HepG2 (cell line): ENCODE measurements around the gene ZNF316. TPM values are rescaled to one million over a fixed set of nuclear protein-coding genes. Genes with fewer than 3 reads are reported as not detected.

Experiments
- FOXM1 ChIP-seq: sonication (generic); formaldehyde crosslinking; IDR thresholded peaks from 2 replicates; pipeline ENCODE4 v1.5.0; 2020; ENCODE audit warnings: missing genetic modification reagents
- FOXP4 ChIP-seq: sonication (generic); formaldehyde crosslinking; IDR thresholded peaks from 2 replicates; pipeline ENCODE4 v1.4.0; 2020; ENCODE audit warnings: missing genetic modification reagents
- HNRNPLL ChIP-seq: fragments of 200-400 bp; formaldehyde crosslinking; IDR thresholded peaks from 2 replicates; pipeline ENCODE4 v1.6.1; 2017; ENCODE audit warnings: mild to moderate bottlenecking, low read depth, low read length; ENCODE audit not compliant: poor library complexity, severe bottlenecking
- IRF9 ChIP-seq: sonication (generic); formaldehyde crosslinking; IDR thresholded peaks from 2 replicates; pipeline ENCODE4 v1.8.0; 2022; ENCODE audit warnings: missing genetic modification reagents, mild to moderate bottlenecking, borderline replicate concordance
- PTBP1 ChIP-seq: fragments of 200-400 bp; formaldehyde crosslinking; IDR thresholded peaks from 2 replicates; pipeline ENCODE4 v1.6.1; 2018; ENCODE audit warnings: low read length, low read depth; ENCODE audit not compliant: poor library complexity, severe bottlenecking
- SRY ChIP-seq: sonication (generic); formaldehyde crosslinking; IDR thresholded peaks from 2 replicates; pipeline ENCODE4 v1.8.0; 2022; ENCODE audit warnings: mild to moderate bottlenecking, missing genetic modification reagents
- THAP11 ChIP-seq: IDR thresholded peaks from 2 replicates; pipeline ENCODE4 v1.6.1; 2016; ENCODE audit warnings: missing biosample characterization, missing genetic modification reagents
- ZBTB38 ChIP-seq: sonication (generic); formaldehyde crosslinking; IDR thresholded peaks from 2 replicates; pipeline ENCODE4 v1.5.1; 2020; ENCODE audit warnings: mild to moderate bottlenecking, missing genetic modification reagents
- ZBTB39 ChIP-seq: sonication (generic); formaldehyde crosslinking; IDR thresholded peaks from 2 replicates; pipeline ENCODE4 v1.5.0; 2020; ENCODE audit warnings: missing genetic modification reagents
- ZFP37 ChIP-seq: sonication (generic); formaldehyde crosslinking; IDR thresholded peaks from 2 replicates; pipeline ENCODE4 v1.4.0; 2020; ENCODE audit warnings: missing genetic modification reagents, borderline replicate concordance
- ZNF142 ChIP-seq: sonication (generic); formaldehyde crosslinking; IDR thresholded peaks from 2 replicates; pipeline ENCODE4 v1.4.0; 2020; ENCODE audit warnings: missing genetic modification reagents
- ZNF501 ChIP-seq: sonication (generic); formaldehyde crosslinking; IDR thresholded peaks from 2 replicates; pipeline ENCODE4 v1.5.1; 2020; ENCODE audit warnings: mild to moderate bottlenecking, moderate library complexity, missing genetic modification reagents
- ZNF75D ChIP-seq: sonication (generic); formaldehyde crosslinking; IDR thresholded peaks from 2 replicates; pipeline ENCODE4 v1.8.1; 2023; ENCODE audit warnings: missing genetic modification reagents, mild to moderate bottlenecking, borderline replicate concordance
- ZNF800 ChIP-seq: sonication (generic); formaldehyde crosslinking; IDR thresholded peaks from 2 replicates; pipeline ENCODE4 v1.4.0; 2020; ENCODE audit warnings: missing genetic modification reagents
- polyA plus RNA-seq, 8 experiments: library from polyadenylated mRNA; depleted of rRNA in 3 of 8; stranded (reverse) in 7 of 8; unstranded in 1 of 8; fragments of >200 nt; fragmentation: Illumina TruSeq in 4 of 8; extraction: Trizol in 4 of 8; gene quantifications; 2 replicates each; pipeline versions ENCODE4 v1.2.1 to v1.2.3, GENCODE V29; 2011 to 2016; ENCODE audit warnings: low read depth in 4 of 8, missing spikeins in 1 of 8, mixed read lengths in 1 of 8; ENCODE audit not compliant: insufficient read depth in 1 of 8
- total RNA-seq, 5 experiments: library from RNA; depleted of rRNA; stranded (reverse); fragments of >200 nt; fragmentation: Illumina TruSeq; extraction: Trizol; gene quantifications; 2 replicates each; pipeline ENCODE4 v1.2.3, GENCODE V29; 2016; ENCODE audit warnings: low read depth in 1 of 5

ZNF316 gene
- total and polyA plus RNA-seq, 2 of the 13 experiments (the other 11 are each of a cell fraction or from before 2014, with no cell fraction given), result 4.3 to 9.9 TPM

GRCh38 chr7:6615723-6616555 is 21.2 kb upstream of the ZNF316 start (continued):
- TF ChIP-seq ZNF800 (CRISPR knock-in tag) (peak; percentile 84; the same call in 1 of the 2 replicates), IRF9 (0 out of 2 replicates have a peak, but pooled peaks have one; percentile 21), HNRNPLL (peak; percentile 25), SRY (0 out of 2 replicates have a peak, but pooled peaks have one; percentile 33), PTBP1 (peak; percentile 62), FOXP4 (CRISPR knock-in tag) (0 out of 2 replicates have a peak, but pooled peaks have one; percentile 40), THAP11 (CRISPR knock-in tag) (peak; percentile 42), ZBTB38 (0 out of 2 replicates have a peak, but pooled peaks have one; percentile 33), ZNF75D (CRISPR knock-in tag) (no peak), ZNF142 (CRISPR knock-in tag) (peak; percentile 67; the same call in 1 of the 2 replicates), FOXM1 (CRISPR knock-in tag) (no peak), ZFP37 (no peak), ZBTB39 (CRISPR knock-in tag) (0 out of 2 replicates have a peak, but pooled peaks have one; percentile 53), ZNF501 (CRISPR knock-in tag) (peak; percentile 37; the same call in 1 of the 2 replicates)
